NOMO-1 treated with dmso at 0.1 percent for 144 hours (cell line): Measurements from ENCODE around the gene AK9.
"Not testable (repeated sequence)": the region's sequence is repeated elsewhere in the genome, so short reads cannot be mapped to it uniquely, and the experiment has no call there.

Experiments used
- DNase-seq: peaks from one replicate; lab custom pipeline; 2025; ENCODE audit not compliant: unreplicated experiment; lab: John Stamatoyannopoulos, UW

Gene AK9

GRCh38 chr6:109628158-109629000 lies 62.6 kb downstream of the AK9 start:
- no peak for DNase-seq

- DNase-seq = no peak
Measured at GRCh38 chr6:109626311-109626710, 64.7 kb downstream of the AK9 start.

GRCh38 chr6:109625199-109625598 lies 65.8 kb downstream of the AK9 start:
- DNase-seq = no peak

- no peak for DNase-seq
Measured at GRCh38 chr6:109623288-109623687, 67.7 kb downstream of the AK9 start.

GRCh38 chr6:109612268-109612667 lies 78.7 kb downstream of the AK9 start:
- DNase-seq = no peak

GRCh38 chr6:109611502-109611901 lies 79.5 kb downstream of the AK9 start:
- DNase-seq = no peak

GRCh38 chr6:109610590-109610989 lies 80.4 kb downstream of the AK9 start:
- DNase-seq = no peak

GRCh38 chr6:109609737-109610136 lies 81.3 kb downstream of the AK9 start:
- DNase-seq = no peak

- no peak for DNase-seq
Measured at GRCh38 chr6:109606359-109606758, 84.6 kb downstream of the AK9 start.

GRCh38 chr6:109595998-109596397 lies 95.0 kb downstream of the AK9 start:
- DNase-seq = no peak

GRCh38 chr6:109580519-109580918 lies 110.5 kb downstream of the AK9 start:
- no peak for DNase-seq

- peak; percentile 14 for DNase-seq
Measured at GRCh38 chr6:109579361-109579760, 111.6 kb downstream of the AK9 start.

GRCh38 chr6:109569901-109570300 lies 121.1 kb downstream of the AK9 start:
- DNase-seq = not testable (repeated sequence)

GRCh38 chr6:109561844-109562243 lies 129.2 kb downstream of the AK9 start:
- DNase-seq = no peak

- no peak for DNase-seq
Measured at GRCh38 chr6:109531446-109531845, 159.6 kb downstream of the AK9 start.

- no peak for DNase-seq
Measured at GRCh38 chr6:109527989-109528388, 163.0 kb downstream of the AK9 start.

GRCh38 chr6:109526905-109527628 lies 163.9 kb downstream of the AK9 start:
- DNase-seq = peak; percentile 41

- DNase-seq = no peak
Measured at GRCh38 chr6:109524129-109524528, 166.9 kb downstream of the AK9 start.

GRCh38 chr6:109523478-109523877 lies 167.5 kb downstream of the AK9 start:
- no peak for DNase-seq

GRCh38 chr6:109521080-109521479 lies 169.9 kb downstream of the AK9 start:
- DNase-seq = peak; percentile 9

GRCh38 chr6:109519647-109520046 lies 171.4 kb downstream of the AK9 start:
- DNase-seq = not testable (repeated sequence)

GRCh38 chr6:109516929-109517328 lies 174.1 kb downstream of the AK9 start:
- DNase-seq = no peak
